H1 (cell line): ENCODE results near the gene ARHGAP28.

Experiments used
- EP300 ChIP-seq, 2 experiments: IDR thresholded peaks; 1 replicate in 1 of 2; 2 replicates in 1 of 2; pipeline ENCODE4 v1.6.1; 2011 to 2012; ENCODE audit warnings: low read depth in 2 of 2, low read length in 2 of 2, mild to moderate bottlenecking in 2 of 2, borderline replicate concordance in 1 of 2, inconsistent platforms in 1 of 2, moderate library complexity in 1 of 2
- HDAC2 ChIP-seq, 2 experiments: fragments of 300-600 bp in 1 of 2; sonication (generic) in 1 of 2; IDR thresholded peaks; 2 replicates each; pipeline ENCODE4 v1.6.1; 2011 to 2012; ENCODE audit warnings: low read depth in 2 of 2, low read length in 2 of 2, mild to moderate bottlenecking in 2 of 2, moderate library complexity in 2 of 2, borderline replicate concordance in 1 of 2, inconsistent platforms in 1 of 2
- TEAD4 ChIP-seq: IDR thresholded peaks from 2 replicates; pipeline ENCODE4 v1.6.1; 2012; ENCODE audit warnings: low read depth, low read length, inconsistent platforms, mixed read lengths

GRCh38 chr18:6759579-6759978 lies 30.1 kb downstream of the ARHGAP28 start:
- no peak for TF ChIP-seq EP300 (IDR thresholded peaks at IDR 0.05; ENCODE audit: borderline replicate concordance in 1 of 2, low read depth in 2 of 2, low read length in 2 of 2)
- no peak for TF ChIP-seq TEAD4
- TF ChIP-seq HDAC2 (IDR thresholded peaks at IDR 0.05; ENCODE audit: borderline replicate concordance in 1 of 2, low read depth in 2 of 2, low read length in 2 of 2) = no peak
